NOMO-1 treated with DMSO at 0.1 percent for 48 hours (cell line): ENCODE measurements around the gene WNK2.

Experiments used
- DNase-seq: peaks from one replicate; lab custom pipeline; 2025; ENCODE audit not compliant: unreplicated experiment; lab: John Stamatoyannopoulos, UW

WNK2 gene

DNA sequence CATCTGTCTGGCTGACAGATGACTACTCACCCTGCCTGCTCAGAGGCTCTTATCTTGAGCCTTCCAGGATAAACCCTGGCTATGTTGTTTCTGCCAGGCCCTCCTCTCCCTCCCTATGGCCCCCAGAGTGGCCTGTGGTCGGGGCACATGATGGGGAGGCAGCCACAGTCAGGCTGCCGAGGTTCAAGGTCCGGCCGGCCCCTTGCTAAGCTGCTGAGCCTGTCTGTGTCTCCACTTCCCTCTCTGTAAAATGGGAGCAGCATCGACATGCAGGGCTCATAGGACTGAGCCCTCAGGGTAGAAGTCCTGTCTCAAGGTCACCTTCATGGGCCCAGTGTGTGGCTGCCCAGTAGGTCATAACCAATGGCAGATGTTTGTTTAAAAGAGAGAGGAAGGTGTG, 28.5 kb downstream of the WNK2 start:
- no peak for DNase-seq

DNA sequence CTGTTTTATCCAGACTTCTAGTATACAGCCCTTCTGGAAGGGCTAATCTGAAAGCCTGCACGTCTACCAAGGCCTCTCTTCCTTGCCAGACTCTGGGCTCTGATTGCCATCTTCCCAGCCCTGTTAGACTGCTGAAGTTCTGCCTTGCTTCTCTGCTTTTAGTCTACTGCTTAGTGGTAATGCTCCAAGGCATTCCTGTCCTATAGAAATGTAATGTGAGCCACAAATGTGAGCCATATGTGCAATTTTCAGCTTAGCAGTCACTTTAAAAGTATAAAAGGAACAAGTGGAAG, 32.1 kb downstream of the WNK2 start:
- DNase-seq: no peak

DNA sequence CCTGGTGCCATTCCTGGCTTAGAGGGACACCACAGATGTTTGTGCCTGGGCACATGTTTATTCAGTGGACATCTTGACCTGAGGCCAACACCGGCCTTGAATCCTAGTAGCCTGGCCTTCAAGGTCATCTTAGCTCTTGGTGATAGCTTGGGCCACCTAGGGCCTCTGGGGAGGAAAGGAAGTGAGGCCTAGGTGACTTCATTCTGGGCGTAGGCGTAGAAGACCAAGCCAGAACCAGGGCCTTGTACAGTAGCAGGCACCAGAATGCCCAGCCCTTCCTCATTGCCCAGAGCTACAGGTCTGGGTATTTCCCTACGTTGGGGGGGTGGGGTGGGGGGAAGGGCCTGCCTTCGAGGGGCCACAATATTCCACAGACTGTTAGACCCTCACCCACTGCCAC, 33.8 kb downstream of the WNK2 start:
- no peak for DNase-seq

DNA sequence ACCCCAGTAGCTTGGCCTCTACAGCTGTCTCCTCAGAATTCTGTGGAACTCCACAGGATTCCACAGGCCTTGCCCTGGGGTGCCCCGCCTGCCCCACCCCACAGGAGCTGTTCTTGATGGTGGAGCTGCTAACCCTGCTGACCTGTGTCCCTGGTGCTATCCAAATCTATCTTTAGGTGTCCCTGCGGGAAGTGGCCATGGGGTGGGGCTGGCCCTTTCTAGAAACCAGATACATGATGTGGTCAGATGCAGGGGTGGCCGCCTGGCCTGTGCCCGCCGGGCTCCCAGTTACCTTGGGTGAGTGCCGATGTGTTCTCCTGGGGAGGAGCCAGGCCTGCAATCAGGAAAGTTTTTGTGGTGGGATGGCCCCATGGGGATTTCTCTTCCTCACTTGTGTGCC, 34.2 kb downstream of the WNK2 start:
- no peak for DNase-seq

DNA sequence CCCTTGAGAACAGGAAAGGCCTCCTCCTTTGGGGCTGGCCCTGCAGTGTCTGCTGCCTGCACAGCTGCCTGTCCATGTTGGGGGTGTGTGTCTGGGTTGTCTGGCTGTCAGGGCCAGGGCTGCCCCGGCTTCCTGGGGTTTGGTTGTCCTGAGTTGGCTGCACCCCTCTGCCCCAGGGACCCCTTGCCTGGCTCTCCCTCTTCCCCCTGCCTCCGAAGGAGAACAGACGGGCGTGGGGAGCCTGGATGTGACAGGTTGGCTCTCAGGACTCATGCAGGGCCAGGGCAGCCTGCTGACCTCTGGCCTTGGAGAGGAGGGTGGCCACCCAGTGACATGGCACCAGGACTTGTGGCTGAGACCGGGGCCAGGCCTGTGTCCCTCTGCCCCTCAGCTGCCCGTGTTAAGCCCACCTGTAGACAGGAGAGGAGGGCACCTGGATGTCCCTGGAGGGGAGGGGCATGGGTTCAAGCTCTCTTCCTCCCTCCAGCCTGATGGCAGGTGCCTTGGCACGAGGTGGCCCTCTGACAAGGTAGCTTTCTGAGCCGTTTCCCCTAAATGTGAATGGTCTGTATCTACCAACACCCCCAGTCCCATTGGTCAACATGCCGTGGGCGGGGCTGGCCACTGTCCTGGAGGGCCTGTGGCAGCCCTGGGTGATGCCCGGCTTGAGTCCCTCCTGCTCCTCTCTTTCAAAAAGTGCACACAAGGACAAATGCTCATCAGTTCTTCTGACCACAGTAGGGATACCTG, 34.9 kb downstream of the WNK2 start:
- no peak for DNase-seq

DNA sequence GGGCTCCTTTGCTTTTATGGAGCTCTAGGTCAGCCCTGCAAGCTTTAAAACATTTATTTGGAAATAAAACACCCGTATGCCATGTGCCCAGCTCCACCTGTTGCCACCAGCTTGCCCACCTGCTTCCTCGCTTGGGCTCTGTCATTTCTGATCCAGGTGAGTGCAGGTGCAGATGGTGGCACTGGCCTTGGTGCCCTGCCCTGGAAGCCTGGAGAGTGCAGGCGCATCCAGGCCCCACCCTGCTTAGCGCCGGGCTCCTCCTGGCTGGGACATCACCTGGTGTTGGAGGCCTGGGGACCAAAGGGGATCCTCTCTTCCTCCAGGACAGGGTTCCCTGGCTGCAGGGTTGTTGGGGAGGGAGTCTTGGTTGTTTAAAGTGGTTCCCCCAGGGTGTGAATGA, 35.8 kb downstream of the WNK2 start:
- DNase-seq: no peak

DNA sequence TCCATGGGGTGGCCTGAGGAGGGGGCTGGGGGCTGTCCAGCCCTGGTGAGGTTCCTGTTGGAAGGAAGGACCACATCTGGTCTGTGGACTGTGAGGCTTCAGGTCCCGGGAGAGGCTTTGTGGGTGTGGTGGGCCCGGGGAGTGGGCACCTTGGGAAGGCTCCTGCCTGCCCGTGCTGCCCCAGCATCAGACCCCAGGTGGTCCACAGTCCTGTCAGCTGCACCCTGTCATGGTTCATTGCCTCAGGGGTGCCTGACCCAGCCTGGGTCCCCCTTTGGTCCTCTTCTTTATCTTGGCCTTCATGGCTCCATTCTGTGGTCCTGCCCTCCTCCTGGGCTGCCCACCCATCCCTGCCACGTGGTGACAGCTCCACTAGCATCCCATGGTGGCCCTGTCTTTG, 36.7 kb downstream of the WNK2 start:
- no peak for DNase-seq

DNA sequence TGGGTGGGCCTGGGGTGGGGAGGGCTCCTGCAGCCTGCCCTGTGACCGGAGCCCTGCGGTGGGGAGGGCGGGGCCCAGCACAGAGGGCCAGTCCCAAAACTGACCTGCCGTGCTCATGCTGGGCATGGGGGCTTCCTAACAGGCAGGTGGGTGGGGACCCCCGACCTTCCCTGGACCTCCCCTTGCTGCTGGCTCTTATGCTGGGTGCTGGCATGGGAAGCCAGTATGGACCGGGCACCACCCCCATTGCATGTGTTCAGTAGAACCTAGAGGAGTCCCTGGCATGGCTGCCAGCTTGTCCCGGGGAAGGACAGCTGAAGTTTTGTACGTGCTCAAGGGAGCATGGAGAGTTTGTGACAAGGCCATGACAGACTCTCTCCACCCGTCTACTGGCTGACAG, 37.1 kb downstream of the WNK2 start:
- no peak for DNase-seq

DNA sequence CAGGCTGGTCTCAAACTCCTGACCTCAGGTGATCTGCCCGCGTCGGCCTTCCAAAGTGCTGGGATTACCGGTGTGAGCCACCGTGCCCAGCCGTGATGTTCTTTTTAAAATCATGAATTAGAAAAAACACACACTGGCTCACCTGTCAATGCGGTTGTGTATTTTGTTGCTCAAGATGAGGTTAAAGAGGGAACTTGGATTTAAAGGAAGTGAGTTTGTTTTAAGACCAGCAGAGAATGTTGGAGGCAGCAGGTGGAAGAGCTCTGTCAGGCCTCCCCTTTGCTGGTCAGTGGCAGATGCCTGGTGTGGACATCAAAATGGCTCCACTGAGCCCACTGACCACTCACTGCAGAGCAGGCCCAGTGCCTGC, 38.9 kb downstream of the WNK2 start:
- peak; percentile 68 for DNase-seq

DNA sequence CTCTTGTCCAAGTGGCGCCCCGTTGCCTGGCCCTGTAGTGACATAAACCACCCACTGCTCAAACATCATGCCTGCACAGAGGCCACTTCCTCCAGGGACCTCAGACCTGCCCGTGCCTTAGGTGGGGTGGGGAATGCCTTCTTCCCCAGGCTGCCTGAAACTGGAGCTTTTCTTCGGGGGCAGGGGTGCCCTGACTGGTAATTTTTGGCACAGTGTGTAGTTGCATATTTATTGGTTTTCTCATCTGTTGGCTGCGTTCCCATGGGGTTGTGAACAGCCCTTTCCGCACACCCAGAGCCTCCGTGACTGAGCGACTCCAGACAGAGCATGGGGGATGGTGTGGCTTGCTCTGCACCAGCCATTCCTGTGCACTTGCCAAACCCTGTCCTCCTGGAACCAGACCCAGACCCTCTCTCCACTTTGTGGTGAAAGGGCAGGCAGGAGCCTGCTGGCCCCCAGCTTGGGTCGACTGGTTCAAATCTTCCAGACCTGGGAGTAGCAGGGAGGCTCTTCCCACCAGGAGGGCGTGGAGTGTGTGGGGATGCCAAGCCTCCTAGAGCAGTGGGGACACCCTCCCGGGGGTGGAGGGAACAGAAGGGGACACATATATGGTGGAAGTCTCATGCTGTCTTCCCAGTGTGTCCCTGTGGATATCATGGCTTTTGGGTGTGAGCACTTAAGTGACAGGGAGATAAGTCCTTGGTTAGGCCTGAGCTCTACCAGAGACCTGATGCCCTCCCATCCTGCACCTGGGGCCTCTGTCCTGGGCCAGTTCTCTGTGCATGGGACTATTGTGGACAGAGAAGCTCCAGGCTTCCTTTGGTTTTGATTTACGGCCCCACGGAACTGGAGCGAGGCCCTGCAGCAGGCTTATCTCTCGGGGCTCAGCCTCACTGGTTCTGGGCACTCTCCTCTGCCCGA, 39.6 kb downstream of the WNK2 start:
- DNase-seq: no peak

DNA sequence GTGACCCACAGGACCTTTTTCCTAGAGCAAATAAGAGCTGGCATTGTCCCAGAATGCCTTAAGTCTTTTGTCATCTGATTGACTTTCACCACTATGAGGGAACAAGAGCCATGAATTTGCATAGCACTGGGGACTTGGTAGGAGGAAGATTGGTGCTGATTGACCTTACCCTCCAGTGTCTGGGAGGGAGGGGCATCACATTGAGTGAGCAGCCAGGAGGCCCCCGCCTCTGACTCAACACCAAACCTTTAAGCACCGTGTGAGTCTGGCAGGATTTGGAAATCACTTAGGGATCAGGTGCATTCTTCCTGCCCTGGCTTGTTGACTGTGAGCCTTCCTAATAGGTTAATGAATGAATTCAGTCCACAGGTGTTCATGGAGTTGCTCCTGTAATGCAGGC, 40.7 kb downstream of the WNK2 start:
- no peak for DNase-seq

DNA sequence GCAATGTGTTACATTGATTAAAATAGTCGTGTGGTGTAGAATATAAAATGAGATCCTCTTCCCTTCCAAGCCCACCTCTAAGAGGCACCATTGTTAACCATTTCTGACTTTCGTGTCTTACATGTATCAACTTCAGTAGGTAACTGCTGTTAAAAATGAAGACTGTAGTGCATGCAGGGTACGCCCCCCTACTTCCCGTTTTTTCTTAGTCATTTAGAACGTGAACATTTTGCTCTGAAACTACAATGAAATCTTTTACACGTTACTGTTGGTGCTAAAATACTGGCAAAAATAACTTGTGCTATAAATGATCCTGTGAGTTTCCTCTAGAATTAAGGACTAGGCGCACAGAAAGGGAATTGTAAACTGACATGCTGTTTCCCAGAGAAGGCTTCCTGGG, 41.5 kb downstream of the WNK2 start:
- peak; percentile 50 for DNase-seq

DNA sequence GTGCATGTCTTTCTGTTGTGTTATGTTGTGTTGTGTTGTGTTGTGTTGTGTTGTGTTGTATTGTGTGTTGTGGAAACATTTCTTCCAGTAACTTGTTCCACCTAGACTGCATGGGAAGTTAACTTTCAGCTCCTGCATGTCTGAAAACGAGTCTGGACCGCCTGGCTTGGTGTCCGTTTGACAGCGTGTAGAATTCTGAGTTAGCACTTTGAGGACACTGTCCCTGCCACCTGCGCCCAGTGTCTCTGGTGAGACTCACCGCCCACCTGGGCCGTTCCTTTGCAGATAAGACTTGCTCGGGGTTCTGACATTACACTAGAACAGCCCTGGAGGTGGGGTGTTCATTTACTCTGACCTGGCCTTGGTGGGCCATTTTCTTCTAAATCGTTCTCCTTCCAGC, 42.0 kb downstream of the WNK2 start:
- DNase-seq: no peak

DNA sequence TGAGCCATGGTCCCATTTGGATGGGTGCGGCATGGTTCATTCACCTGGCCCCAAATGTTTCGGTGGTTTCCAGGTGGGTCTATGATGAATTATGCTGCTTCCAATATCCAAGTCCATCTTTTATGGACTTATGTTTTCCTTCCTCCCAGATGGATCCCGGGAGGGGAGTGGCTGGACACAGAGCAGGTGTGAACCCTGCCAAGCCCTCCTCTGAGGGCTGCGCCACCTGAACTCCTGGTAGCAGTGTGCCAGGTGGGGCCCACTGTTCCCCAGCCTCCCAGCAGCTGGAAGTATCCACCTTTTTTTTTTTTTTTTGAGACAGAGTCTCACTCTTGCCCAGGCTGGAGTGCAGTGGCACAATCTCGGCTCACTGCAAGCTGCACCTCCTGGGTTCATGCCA, 42.9 kb downstream of the WNK2 start:
- DNase-seq: no peak

DNA sequence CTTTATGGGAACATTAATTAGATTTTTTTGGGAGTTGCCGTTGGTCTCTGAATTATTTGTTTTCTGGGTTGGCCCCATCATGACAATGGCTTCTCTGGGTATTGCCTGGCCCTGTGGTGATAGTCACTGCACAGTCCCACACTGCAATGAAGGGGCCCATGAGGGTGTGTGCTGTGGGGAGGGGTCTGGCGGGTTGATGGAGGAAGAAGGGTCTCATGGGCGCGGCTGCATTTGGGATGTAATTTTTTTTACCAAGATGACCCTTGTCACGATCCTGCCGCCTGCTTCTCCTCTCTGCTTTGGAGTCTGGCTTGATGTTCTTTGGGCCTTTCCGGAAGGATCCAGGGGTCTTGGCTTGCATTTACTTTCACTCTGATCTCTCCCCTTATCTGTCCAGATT, 44.1 kb downstream of the WNK2 start:
- no peak for DNase-seq

DNA sequence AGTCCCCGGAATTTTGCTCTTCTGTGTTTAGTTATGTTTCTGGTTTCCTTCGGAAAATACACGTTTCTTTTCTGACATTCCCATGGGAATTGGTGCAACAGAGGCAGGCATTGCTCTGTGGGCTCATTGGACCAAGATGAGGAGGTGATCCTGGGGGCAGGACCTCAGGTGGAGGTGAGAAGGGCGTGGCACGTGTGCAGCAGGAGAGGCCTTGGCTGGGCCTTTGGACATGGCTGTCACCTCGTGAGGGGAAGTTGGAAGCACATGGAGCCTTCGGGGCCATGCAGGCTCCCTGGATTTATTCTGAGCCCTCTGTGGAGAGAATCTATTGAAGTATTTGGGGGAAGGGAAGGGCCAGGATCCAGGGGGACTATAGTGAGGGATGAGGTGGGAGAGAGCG, 44.5 kb downstream of the WNK2 start:
- no peak for DNase-seq

DNA sequence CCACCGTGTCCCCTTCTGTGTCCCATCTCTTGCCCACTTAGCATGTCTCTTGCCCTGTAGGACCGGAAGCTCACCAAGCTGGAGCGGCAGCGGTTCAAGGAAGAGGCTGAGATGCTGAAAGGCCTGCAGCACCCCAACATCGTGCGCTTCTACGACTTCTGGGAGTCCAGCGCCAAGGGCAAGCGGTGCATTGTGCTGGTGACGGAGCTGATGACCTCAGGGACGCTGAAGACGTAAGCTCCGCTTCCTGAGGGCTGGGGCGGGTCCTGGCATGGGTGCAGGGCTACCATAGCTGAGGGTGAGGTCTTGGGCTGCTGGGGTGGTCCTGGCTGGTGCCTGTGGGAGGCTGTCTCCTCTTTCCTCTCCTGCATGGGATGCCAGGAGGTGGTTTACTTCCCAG, 45.7 kb downstream of the WNK2 start:
- DNase-seq: no peak

DNA sequence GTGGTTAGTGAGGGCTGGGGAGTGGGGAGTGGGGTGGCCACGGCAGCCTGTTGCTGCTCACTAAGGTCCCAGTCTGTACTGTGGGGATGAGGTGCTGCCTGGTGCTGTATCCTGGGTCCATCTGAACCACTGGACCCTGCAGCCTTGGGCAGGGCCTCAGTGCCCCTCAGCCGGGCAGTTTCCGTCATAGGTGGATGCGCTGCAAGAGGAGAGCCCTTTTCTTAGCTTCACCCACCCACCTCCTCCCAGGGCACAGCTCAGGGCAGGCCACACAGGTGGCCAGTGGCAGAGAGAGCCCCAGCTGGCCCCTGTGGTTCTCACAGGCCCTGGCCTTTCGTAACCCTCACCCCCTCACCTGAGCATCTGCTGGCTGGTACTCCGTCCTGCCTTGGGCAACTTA, 46.2 kb downstream of the WNK2 start:
- DNase-seq: no peak

DNA sequence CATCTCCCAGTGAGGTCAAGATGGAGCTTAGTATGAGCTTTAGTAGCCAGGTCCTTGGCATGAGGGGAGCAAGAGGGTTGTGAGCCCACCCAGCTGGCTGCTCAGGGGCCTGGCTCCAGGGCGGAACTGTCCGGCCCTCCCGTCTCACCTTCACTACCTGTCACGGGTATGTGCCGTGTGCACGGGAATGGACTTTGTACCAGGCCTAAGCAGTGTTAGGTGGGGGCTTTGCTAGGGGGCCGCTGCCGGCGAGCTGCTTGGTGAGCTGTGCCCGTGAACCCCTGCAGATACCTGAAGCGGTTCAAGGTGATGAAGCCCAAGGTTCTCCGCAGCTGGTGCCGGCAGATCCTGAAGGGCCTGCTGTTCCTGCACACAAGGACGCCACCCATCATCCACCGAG, 46.7 kb downstream of the WNK2 start:
- DNase-seq: no peak

DNA sequence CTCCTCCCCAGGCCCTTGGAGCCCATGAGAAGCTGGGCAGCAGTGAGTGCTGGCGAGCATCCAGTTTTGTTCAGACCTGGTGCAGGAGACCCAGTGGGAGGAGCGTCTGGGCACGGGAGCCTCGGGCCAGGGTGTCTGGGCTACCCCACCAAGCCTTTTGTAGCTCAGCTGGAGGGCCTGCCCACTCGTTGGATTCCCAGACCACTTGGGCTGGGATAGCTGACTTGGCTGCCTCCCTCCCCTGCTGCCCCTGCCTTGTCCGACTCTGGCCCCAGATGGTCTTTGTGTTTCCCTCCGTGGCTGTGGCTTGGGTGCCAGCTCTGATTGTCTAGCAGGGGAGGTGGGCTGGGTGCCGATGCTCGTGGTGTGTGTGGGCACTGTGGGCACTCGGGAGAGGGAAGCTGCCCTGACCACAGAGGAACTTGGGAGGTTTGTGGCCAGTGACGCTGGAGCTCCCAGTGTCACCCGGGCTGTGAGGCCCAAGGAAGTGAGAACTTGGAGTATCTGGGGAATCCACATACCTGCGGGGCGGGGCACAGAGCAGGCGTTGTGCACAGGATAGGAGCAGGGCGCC, 47.3 kb downstream of the WNK2 start:
- DNase-seq: no peak

DNA sequence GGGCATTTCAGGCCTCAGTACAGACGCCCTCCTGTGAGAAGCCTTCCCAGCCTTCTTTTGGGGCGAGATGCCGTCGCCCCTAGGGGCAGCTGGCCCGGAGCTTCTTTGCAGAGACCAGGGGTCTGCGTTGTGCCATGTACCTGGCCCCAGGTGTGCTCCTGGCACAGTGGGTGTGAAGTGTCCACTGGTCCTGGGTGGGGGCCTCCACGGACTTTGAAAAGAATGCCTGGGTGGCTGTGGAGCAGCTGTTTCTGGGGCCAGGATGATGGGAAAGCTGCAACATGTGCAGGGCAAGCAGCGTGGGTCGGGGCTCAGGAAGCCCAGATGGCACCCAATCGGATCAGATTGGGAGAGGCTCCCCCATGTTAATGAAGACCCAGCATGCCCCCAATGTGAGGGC, 47.8 kb downstream of the WNK2 start:
- DNase-seq: no peak

DNA sequence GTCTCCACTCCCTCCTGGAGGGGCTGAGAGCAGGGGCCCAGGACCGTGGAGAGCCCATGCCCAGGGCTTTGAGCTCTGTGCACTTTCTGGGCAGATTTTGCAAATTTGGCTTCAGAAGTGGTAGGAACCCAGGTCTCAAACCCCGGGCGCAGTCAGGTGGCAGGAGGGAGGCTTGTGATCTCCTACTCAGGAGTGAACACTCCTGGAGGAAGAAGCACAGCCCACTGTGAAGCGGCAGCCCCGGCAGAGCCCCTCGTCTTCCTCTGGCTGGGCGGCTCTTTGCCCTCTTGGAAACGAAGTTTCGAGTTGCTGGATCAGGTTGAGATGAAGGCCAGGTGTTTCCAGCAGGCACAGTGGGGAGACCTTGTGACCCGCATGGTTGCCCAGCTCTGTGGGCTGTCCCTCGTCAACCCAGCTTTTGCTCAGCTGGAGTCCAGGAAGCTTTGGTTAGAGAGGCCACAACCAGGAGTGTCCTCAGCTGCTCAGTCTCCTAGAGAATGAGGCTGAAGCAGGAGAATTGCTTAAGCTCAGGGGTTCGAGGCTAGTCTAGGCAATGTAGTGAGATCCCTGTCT, 48.5 kb downstream of the WNK2 start:
- no peak for DNase-seq
